GM21526 (cell line): ENCODE measurements around the gene ITGA2.

Experiments used
- ATAC-seq: cut with Tn5 transposase; IDR thresholded peaks from one replicate; pipeline ENCODE4 v1.9.1; 2021; ENCODE audit warnings: moderate library complexity; ENCODE audit not compliant: unreplicated experiment, low FRiP score

ITGA2 gene

GRCh38 chr5:53128481-53128880 lies 139.3 kb downstream of the ITGA2 start:
- ATAC-seq = no peak

GRCh38 chr5:53130266-53130665 lies 141.1 kb downstream of the ITGA2 start:
- ATAC-seq = no peak

DNA sequence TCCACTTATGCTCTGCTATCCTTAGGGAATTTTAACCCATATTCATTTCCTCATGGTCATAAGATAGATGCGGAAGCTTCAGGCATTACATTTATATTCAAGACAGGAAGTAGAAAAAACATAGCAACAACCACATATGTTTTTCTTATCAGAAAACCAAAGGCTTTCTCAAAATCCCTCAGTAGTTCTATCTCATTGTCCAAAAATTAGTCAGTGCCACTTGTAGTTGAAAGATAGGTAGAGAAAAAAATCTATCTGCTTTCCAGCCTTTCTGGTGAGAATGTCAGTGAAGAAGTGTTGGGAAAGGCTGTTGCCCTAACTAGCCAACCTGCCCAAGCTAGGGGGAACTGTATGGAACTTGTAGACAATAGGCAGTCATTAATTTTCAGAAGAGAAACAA lies 143.9 kb downstream of the ITGA2 start:
- ATAC-seq = no peak
